GM12872 (cell line): Measurements from ENCODE around the gene TPH1.

Experiments used
- CTCF ChIP-seq: IDR thresholded peaks from 3 replicates; pipeline ENCODE4 v1.5.1; 2011; ENCODE audit warnings: low read depth, mild to moderate bottlenecking, low read length, moderate library complexity; ENCODE audit not compliant: insufficient read depth

Gene TPH1

GRCh38 chr11:18012122-18012905 lies 33.8 kb downstream of the TPH1 start:
- TF ChIP-seq CTCF: no peak

- no peak for TF ChIP-seq CTCF
Measured at GRCh38 chr11:18011633-18012032, 34.4 kb downstream of the TPH1 start.

DNA sequence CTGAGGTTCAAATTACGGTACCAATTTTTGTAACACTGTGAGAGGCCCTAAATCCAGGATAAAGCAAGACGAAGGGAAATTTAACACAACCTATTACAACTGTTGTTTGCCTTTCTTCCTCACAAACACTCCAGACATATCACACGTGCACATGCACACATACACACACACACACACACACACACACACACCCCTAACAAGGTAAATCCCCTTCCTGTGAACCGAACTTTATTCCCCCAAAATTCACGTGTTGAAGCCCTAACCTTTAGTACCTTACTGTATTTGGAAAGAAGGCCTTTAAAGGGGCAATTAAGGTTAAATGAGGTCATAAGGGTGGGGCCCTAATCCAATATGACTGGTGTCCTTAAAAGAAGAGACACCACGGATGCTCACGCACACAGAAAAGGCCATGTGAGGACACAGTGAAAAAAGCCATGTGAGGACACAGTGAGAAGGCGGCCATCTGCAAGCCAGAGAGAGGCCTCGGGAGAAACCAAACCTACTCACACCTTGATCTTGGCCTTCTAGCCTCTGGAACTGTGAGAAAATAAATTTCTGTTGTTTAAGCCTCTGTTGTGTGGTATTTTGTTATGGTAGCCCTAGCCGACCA lies 35.0 kb downstream of the TPH1 start:
- no peak for TF ChIP-seq CTCF

GRCh38 chr11:18010121-18010670 lies 35.9 kb downstream of the TPH1 start:
- TF ChIP-seq CTCF: no peak

DNA sequence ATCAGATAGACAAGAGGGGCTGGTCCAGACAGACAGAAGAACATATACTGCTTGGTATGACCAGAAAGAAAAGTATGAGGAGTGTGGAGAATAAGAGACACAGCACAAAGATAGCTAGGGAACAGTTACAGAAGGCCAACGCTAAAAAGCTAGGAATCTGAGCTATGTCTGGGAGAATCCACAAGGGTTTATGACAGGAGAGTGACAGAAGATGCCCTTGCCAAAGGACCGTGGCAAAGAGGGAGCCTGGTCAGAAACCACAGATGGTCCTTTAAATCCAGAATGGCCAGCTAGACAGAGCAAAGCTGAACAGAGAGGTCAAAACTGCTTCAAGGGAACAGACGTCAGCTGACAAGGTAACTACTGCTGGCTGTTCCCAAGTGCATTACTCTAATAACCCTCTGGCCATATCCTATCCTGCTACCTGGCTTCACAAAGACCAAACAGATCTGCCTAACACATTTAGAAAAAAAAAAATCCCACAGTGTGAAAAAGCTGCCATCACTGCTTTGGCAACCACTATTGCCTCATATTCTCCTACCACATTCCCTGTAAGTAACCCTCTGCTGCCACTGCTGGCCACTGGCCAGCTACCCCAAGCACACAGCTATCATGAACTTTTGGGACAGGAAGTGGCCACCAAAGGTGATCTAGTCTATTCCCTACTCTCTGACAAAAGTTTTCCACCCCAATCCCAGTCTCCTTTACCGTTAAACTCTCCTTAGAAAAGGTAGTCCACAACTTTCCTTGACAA lies 40.5 kb downstream of the TPH1 start:
- TF ChIP-seq CTCF: no peak

DNA sequence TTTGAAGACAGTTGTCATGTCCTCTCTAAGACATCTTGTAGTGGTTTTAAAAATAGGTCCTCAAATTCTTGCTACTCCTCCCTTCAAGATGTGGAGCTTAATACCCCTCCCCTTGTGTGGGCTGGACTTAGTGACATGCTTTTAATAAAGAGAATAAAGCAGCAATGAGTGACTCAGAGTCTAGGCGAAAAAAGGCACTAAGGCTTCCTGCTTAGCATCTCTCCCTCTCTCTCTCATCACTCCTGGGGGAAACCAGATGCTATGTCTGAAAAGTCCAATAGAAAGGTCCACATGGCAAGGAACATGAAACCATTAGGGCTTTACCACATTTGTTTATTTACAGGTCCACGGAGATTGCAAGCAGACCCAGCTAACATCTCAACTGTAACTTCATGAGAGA lies 44.9 kb downstream of the TPH1 start:
- no peak for TF ChIP-seq CTCF

DNA sequence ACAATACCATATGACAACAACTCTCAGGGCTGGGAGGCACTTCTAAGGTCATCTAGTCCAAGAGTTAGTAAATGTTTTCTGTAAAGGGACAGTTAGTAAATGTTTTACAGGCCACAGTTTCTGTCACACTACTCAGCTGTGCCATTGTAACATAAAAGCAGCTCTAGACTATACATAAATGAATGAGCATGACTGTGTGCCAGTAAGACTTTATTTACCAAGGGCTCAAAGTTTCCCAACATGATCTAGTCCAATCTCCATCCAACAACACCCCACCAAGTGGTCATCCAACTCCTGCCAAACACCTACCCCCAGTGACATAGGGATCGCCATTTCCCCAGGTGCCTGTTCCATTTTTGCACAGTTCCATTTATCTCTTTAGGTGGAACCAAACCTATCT lies 45.3 kb downstream of the TPH1 start:
- no peak for TF ChIP-seq CTCF
